Stimulated activated CD8-positive, alpha-beta memory T cell treated with anti-CD3 and anti-CD28 coated beads, Interleukin-15, amount 100 ng/mL, for 24 hours (primary cell): Measurements from ENCODE around the gene CRYZL1.
"Not testable (repeated sequence)": the region's sequence is repeated elsewhere in the genome, so short reads cannot be mapped to it uniquely, and the experiment has no call there.

Experiments
- DNase-seq: peaks from one replicate; pipeline ENCODE4 v3.0.0-alpha.2; 2020; ENCODE audit warnings: low read depth

The CRYZL1 gene

DNA sequence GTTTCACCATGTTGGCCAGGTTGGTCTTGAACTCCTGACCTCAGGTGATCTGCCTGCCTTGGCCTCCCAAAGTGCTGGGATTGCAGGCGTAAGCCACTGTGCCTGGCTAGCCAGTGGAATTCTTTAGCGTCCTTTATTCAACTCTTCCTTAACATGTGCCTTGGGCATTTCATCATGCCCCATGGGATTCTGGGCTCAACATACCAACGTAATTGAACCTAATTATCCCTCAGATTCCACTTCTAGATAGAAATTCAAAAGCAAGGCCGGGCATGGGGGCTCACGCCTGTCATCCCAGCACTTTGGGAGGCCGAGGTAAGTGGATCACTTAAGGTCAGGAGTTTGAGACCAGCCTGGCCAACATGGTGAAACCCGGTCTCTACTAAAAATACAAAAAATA, 15.4 kb downstream of the CRYZL1 start:
- not testable (repeated sequence) for DNase-seq

DNA sequence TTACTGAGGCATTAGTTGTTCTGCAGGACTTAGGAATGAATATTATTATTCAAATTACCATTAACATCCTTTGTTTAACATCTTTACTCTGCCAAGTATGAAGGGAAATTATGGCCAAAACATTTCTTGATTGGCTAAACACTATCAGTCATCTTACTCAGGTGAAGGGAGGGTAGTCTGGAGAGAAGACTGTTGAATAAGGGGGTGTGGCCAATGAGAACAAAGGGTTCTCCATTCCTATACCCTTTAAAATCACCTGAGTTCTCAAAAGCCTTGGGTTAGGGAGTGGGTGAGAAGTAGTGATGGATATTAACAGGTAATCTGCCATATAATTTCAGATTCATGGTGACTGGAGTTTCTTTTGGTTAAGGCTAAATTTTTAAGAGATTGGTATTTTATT, 19.3 kb downstream of the CRYZL1 start:
- DNase-seq: no peak

DNA sequence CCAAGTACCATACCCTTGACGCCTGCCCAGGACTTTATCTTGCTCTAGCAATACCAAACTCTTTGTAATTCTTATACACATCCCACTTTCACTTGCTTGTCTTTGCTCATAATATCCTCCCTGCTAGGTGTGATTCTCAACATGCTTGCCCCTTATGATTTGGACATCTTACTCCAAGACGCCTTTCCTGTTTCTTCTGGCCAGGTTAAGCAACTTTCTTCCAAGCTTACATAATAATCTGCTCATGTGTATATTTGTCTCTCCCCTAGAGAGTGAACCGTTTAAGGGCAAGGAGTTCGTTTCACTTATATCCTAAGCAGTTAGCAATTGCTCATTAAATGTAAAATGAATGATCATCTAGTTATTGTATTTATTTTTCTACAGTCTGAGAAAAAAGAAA, 21.8 kb downstream of the CRYZL1 start:
- DNase-seq: no peak

DNA sequence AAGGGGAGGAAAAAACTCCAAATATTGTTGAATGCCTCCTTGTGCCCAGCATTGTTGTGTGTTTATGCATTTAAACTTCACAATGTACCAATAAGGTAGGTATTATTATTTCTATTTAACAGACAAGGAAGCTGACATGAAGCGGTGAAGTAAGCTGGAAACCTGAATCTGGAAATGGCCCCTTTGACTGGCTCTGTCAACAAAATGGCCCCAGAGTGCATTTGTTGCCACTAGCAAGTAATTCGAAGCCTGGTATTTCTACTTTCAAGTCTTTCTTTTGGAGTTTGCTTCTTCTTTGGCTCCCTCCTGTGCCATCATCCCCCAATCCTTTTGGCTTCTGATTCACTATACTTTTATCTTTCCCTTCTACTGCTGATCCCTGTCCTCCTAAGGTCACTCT, 23.1 kb downstream of the CRYZL1 start:
- DNase-seq: no peak

DNA sequence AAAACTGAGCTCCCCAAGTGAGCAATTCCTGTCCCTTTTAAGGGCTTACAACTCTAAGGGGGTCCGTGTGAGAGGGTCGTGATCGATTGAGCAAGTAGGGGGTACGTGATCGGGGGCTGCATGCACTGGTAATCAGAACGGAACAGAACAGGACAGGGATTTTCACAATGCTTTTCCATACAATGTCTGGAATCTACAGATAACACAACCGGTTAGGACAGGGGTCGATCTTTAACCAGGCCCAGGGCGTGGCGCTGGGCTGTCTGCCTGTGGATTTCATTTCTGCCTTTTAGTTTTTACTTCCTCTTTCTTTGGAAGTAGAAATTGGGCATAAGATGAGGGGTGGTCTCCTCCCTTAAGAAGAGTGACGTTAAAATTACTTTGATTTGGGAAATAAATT, 24.0 kb downstream of the CRYZL1 start:
- DNase-seq: not testable (repeated sequence)

DNA sequence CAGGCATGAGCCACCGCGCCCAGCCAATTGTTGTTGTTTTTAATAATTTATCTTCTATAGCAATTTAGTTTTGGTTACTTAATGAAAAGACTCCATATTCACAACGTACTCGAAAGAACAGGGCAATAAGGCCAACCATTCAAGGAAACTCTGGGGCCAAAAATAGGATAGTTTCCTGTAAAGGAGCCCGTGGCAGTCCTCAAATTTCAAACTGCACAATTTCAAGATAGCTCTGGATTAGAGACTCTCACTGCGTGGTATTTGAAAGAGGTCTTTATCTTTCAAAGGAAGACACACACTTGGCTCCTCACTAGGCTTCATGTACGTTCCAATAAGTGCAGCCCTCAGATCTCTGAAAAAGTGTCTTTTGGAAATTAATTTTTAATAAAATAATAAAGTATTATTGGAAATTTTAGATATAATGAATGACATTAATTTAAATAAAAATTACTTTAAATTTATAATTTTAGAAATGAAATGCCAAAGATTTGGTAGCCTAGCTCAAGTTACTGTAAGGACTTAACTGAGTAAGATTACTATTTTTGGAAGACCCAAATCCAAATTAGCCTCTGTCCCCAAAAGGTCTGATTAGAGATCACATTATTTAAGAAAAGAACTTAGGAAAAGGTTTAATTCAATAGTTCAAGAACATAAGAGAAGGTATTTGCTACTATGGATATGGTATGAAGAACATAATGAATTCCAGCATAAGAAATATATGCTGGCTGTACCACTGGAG, 30.4 kb downstream of the CRYZL1 start:
- no peak for DNase-seq

DNA sequence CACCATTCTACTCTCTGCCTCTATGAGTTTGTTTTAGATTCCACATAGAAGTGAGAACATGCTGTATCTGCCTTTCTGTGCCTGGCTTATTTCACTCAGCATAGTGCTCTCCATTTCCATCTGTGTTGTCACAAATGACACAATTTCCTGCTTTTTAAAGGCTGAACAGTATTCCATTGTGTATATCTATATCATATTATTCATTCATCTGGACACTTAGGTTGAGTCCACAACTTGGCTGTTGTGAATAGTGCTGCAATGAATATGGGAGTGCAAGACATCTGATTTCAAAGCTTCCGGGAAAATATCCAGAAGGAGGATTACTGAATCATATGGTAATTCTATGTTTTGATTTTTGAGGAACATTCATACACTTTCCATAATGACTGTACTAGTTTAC, 33.0 kb downstream of the CRYZL1 start:
- DNase-seq: no peak

DNA sequence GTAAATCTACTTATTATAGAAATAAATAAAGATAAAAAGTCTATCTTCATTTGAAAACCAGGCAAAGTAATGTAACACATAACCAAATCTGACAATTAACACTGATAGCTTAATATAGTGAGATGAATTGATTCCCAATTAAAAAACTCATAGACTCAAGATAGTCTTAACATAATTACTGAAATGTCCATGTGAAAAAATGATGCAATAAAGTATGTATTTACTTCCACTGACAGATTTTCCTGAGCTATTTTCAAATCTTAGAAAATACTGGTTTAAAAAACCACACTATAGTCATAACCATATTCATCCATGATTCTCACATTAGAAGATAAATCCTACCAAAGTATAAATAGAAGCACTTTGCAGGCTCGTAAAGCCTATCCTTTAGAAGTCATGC, 43.5 kb downstream of the CRYZL1 start:
- no peak for DNase-seq

DNA sequence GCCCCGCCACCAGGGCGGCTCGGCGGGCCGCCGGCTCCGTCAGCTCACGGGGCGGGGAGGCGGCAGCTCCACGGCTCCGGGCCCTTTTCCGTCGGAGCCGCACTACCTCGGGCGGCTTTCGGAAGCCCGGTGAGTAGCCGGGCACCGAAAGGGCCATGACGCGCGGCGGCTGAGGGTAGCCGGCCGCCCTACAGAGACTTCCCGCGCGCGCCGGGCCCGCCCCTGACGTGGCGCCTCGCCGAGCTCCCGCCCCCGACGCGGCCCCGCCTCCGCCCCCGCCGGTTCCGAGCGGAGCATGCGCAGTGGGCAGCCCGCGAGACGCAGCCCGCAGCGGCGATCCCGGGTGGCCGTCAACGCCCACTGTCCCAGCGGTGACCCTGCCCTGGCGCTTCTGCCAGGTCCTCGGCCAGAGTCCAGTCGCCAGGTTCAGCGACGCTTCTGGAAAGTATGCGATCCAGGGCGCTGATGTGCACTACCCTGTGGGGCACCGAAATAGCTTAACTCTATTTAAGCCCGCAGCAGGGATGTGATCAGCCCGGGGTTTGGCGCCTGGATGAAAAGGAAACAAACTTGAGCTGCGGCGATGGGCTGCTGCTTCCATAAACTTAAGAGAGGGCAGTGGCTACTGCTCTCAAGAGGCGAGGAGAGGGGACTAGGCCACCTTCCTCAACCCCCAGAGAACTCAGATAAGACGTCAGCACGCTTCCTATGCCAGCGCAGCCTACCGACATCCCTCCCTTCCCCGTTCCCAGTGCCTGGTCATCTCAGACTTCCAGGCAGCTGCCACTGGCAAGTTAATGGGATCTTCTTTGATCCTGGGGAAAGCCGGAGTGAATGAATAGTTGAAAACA, 52.8 kb downstream of the CRYZL1 start, which contains the start of gene DONSON:
DONSON (minus strand) TSS at position 200 of the 851 bp plus-strand sequence; CDS start at position 157, 43 bp downstream.
- peak; percentile 81 for DNase-seq

DNA sequence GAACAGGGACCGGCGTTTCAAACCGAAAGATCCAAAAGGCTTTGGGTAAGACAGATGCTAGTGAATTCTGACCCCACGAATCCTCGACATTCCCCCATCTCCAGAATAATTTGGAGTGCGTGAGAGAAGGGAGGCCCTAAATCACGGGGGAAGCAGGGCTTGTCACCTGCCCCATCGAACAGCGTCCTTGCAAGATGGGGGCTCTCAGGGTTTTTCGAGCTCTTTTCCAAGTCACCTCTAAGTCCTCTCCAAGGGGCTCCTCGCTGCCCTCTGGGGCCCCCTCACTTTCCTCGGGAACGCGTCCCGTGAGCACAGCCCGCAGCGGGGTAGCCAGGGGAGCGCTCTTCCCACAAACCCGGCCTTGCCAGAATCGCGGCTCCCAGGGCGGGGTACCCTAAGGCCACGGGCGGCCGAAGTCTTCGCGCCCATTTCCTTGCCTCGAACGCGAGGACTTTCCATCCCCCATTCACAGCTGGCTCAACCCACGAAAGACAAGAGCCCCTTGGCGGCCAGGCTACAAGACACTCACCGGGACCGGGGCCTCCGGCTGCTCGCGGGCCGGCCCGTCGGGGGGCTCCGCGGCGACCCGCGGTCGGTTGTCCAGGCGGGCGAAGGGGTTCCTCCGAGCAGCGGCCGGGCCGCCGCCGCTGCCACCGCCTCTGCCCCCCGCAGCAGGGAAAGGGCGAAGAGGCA, 53.6 kb downstream of the CRYZL1 start:
- DNase-seq: no peak

DNA sequence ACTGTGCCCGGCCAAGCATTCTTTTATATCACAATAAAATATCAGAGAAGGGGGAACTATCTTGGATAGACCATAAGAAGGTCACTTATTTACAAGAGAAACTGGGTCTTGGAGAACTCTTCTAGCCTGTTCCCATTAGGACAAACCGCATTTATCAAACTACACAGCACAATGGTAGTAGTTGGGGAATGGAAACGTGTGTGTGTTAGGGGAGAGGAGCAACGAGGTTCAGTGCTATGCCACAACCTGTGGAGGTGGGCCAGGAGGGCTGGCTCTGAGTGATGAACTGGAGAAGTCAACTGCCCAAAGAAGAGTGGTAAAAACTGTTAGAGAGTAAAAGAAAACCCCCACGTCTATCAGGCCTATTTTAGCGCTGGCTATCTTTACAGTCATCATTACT, 54.6 kb downstream of the CRYZL1 start:
- DNase-seq: no peak

DNA sequence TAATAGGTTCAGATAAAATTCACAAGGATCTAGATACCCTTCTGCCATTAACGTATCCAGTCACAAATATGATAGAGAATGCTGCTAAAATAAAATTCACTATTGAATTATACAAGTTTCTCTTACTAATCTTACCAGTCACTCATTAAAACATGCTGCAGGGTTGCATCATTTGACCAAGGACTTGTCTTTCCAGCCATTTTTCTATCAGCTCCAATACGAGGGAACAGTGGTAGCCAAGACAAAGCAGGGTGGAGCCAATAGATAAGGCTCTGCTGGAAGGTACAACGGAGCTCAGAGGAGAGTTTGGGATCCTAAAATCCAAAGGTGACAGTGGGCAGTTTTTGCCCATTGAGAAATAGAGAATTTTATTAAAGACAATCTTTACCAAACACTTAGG, 57.1 kb downstream of the CRYZL1 start:
- no peak for DNase-seq

DNA sequence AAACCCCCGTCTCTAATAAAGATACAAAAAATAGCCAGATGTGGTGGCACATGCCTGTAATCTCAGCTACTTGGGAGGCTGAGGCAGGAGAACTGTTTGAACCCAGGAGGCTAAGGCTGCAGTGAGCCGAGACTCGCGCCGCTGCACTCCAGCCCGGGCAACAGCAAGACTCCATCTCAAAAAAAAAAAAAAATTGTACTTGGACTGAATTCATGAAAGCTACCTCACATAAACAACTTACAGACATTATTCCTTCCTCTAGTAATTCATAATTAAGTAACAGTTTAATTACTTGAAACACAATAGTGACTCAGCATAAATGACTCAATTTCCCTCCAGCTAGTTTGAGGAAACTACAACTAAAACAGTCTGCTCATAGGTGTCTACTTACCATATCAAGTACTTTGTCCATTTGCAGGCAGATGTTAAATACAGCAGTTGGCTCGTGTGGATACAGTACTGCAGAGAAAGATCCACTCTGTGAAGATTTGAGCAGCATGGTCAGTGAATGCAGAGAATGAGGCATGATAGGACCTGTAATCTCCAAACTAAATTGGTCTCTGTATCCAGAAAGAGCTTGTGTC, 62.5 kb downstream of the CRYZL1 start:
- DNase-seq: no peak

DNA sequence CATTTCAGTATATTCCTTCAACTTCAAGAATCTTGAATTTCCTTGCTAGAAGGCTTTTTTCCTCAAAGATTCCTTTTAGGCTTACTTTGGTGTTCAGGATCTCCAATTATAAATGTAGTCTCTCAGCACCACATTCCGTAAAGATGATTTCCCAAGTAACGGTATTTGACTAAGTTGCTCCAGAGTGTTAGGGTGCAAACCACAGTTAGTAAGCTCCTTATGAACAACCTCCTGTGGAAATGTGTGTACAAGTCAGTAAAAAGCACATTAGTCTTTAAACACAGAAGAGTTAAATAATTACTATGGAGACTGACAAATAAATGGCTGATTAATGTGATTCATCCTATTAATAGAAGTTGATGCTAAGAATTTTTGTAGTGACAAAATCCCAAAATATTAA, 63.3 kb downstream of the CRYZL1 start:
- no peak for DNase-seq

DNA sequence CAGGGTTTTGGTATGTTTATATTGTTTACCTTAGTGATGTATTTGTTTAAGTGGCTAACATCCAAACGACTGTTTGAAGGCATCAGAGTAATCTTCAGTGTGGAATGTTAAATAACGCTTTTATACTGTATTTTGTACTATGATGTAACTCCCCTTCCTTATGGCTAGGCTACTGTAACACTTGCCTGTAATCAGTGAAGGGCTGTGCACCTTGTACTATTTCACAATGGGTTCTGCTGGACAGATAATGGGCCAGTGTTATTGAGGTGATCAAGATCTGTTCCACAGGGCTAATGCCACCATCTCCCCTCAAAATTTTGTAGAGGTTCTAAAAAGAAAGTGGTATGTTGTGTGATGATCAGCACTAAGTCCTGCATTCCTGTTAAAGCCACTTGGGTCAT, 64.8 kb downstream of the CRYZL1 start:
- DNase-seq: not testable (repeated sequence)

DNA sequence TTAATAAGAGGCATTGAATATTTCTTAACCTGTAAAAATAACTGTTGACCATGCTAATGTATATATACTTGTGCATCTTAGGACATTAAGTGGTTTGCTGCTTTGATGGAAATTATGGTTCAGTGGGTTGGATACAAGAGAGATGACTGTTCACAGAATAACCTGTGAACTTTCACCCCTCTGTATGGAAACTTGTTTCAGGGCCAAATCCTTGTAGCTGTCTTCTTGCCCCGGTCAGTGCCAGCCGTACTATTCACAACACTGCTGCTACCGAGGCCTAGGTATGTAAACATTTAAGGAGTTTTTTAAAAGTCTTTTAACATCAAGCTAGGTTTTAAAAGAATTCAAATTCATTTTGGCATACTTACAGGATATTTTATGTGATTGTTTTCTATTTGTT, 69.2 kb downstream of the CRYZL1 start:
- DNase-seq: no peak

DNA sequence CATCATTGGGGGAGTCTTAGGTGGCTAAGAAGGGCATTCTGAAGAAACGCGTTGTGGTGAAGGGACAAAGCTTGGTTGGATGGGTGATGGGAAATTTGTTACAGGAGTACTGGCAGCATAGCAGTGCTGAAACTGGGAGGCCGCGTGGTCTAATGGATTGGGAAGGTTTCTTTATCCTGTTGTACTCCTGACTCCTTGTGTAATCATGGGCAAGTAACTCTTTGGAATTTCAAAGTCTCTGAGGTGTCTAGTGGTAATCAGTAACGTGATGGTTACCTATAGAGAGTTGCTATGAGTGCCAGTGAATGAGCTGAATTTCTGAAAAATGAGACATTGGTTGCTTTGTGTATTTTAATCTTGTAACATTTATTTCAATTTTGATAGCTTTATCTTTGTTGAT, 71.5 kb downstream of the CRYZL1 start:
- DNase-seq: no peak

DNA sequence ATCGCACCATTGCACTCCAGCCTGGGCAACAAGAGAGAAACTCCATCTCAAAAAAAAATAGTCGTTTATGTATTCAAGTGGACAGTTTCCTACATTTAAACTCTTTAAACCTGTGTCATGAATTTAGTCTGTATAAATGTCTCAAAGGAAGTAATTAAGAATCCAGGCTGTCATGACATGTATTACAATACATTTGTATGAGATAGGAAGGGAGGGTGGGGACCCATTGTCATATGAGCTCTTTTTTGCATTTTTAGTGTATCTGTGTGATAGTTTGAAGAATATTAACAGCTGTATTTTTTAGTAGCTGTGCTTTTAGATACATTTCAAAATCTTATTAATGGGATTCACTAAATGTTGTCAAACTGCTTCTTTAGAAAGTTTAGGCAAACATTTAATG, 73.1 kb downstream of the CRYZL1 start:
- no peak for DNase-seq

DNA sequence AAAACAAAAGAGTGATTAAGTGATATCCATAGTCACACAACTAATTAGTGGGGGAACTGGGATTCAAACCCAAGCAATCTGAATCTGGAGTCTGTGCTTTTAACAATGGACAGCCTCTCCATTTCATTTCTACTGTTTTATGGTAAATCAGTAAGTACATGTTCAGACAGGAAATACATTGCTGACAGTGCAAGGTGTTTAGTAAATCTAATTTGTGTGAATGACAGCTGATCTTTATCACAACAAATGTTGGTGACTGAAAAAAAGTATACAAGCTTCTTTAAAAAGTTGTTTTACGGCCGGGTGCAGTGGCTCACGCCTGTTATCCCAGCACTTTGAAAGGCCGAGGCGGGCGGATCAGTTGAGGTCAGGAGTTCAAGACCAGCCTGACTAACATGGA, 73.6 kb downstream of the CRYZL1 start:
- DNase-seq: no peak

DNA sequence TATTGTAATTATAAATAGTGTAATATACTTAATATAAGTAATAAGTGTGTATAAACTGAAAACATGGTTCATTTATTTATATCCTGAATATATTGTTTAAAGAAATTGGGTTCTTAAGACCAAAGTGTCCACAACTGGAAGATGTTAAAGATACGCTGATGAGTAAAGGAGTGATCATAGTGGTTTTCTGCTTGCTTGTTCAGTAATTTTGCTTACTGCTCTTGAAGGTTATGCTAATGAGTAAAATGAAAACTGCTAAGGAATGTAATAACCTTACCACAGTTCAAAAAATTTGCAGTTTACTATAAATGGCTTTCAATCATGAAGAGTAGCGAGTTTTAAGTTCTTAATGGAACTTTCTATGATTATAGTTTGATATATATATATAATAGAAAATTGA, 75.0 kb downstream of the CRYZL1 start:
- no peak for DNase-seq

DNA sequence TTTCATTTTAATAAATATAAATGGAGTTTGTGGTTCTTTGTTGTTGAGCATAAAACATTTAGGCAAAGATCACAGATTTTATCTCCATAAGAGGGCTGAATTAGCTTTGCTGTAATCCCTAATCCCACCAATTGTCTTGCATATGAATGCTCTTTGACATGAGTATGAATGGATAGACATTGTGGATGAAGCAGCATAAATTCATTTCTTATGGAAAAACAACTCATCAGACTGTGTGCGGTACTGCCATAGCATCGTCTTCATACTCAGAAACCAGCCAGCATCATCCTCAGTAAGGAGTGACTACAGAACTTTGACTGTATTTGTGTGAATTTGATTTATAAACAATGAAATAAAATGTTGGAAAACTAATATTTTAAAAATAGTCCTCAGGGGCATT, 79.2 kb downstream of the CRYZL1 start:
- DNase-seq: no peak

DNA sequence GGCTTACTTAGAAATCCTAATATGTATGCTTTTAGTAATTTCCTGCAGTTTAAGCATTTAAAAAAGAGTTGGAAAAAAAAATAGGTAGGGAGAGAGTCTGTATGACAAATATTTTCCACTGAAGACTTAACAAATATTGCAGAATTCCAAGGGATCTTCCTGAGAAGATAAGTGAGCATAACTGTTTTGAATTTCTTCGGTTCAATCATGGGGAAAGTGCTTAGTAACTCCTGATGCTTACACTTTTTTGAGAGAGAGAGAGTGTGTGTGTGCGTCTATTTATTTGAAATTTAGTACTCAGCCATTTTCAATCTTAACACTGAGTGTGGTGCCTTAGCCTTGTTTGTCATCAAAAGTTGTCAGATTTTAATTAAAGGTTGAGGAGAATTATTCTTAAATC, 80.2 kb downstream of the CRYZL1 start:
- DNase-seq: no peak

DNA sequence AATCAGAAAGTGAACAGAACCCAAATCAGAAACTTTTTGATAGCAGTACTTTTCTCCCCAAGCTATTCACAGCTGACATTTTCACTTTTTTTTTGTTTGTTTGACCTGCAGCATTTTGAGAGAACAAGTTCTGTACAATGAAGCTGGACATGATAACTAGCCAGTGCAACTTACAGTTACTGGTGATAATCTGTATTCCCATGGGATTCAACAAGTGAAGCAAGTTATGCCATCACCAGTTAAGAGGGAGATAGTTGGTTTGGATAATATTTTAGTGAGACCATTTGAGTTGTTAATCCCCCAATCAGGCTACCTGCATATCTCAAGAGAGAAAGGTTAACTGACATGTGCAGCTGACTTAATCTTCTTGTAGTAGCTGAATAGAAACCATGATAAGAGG, 80.6 kb downstream of the CRYZL1 start:
- no peak for DNase-seq
